NT2/D1 (cell line): Measurements from ENCODE around the gene PAQR5.

Source experiments
- DNase-seq: peaks from one replicate; pipeline ENCODE4 v3.0.0-alpha.2; 2011; ENCODE audit warnings: low read depth, low spot score
- H3K27me3 ChIP-seq: 2 replicates; pipeline ENCODE4 v1.6.0; 2011; ENCODE audit warnings: mild to moderate bottlenecking; ENCODE audit not compliant: insufficient read length, insufficient read depth
- H3K36me3 ChIP-seq: 2 replicates; pipeline ENCODE4 v1.6.1; 2011; ENCODE audit warnings: mild to moderate bottlenecking, low read length, mixed read lengths; ENCODE audit not compliant: insufficient read depth, insufficient read length
- H3K4me1 ChIP-seq: 2 replicates; pipeline ENCODE4 v1.5.1; 2011; ENCODE audit not compliant: insufficient read depth, insufficient read length
- H3K4me3 ChIP-seq: 2 replicates; pipeline ENCODE4 v1.5.1; 2011; ENCODE audit warnings: low read depth; ENCODE audit not compliant: insufficient read length
- H3K9ac ChIP-seq: 2 replicates; pipeline ENCODE4 v1.6.0; 2011; ENCODE audit warnings: low read depth; ENCODE audit not compliant: insufficient read length
- H3K9me3 ChIP-seq: 2 replicates; pipeline ENCODE4 v1.5.1; 2011; ENCODE audit warnings: mild to moderate bottlenecking, low read length; ENCODE audit not compliant: insufficient read depth
- SUZ12 ChIP-seq: IDR thresholded peaks from 2 replicates; pipeline ENCODE4 v1.6.1; 2011; ENCODE audit not compliant: insufficient read length, insufficient read depth; ENCODE audit errors: extremely low read depth
- YY1 ChIP-seq: IDR thresholded peaks from 2 replicates; pipeline ENCODE4 v1.6.1; 2011; ENCODE audit not compliant: insufficient read length, insufficient read depth
- ZNF274 ChIP-seq: IDR thresholded peaks from 2 replicates; pipeline ENCODE4 v1.6.1; 2011; ENCODE audit warnings: mild to moderate bottlenecking, low read depth, low read length

The PAQR5 gene

DNA sequence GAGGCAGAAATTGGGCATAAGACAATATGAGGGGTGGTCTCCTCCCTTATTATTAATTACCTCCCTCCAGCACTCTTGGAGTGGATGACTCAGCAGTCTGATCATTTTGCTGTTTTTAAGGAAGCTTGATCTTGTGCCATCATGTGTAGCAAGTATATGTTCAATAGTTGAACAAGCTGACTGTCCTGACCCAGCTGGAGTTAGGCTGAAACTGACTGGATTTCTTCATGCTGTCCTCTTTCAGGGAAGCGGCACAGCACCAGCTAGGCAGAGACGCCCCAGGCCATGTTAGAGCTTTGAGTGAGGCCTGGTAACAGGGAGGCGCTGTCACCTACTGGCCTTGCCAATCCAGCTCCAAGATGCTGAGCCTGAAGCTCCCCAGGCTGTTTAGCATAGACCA, 61.0 kb downstream of the PAQR5 start:
- Histone ChIP-seq H3K9ac (no peak overlapping the region), H3K36me3 (no peaks in the 10 kb centered on the region), H3K9me3 (no peaks in the 10 kb centered on the region), H3K27me3 (no peaks in the 10 kb centered on the region), H3K4me1 (no peaks in the 10 kb centered on the region), H3K4me3 (no peak overlapping the region)
- no peak for TF ChIP-seq ZNF274
- TF ChIP-seq YY1 = no peak
- TF ChIP-seq SUZ12 = no peak
- no peak for DNase-seq

DNA sequence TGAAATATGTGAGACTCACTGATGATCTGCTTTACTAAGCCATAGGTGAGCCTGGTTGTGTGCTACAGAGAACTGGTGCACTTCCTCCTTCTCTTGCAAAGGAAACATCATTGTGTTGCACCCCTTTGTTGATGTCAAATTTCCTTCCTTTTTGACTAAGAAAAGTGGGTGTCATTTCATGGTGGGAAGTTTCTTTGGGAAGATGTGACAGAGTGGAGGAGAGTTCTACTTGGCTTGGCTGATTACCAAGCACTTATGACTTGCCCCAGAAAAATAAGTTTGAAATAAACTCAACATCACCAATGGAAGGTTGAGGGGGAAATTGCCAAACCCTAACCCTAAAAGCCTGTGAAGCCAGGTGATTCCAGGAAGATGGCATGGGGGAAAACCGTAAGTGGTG, 61.9 kb downstream of the PAQR5 start:
- H3K4me1 ChIP-seq = no peaks in the 10 kb centered on the region
- H3K4me3 ChIP-seq = no peak overlapping the region
- H3K27me3 ChIP-seq = no peaks in the 10 kb centered on the region
- no peak overlapping the region for H3K9ac ChIP-seq
- no peak for TF ChIP-seq SUZ12
- no peak for TF ChIP-seq YY1
- no peak for TF ChIP-seq ZNF274
- H3K36me3 ChIP-seq = no peaks in the 10 kb centered on the region
- DNase-seq = no peak
- H3K9me3 ChIP-seq = no peaks in the 10 kb centered on the region

DNA sequence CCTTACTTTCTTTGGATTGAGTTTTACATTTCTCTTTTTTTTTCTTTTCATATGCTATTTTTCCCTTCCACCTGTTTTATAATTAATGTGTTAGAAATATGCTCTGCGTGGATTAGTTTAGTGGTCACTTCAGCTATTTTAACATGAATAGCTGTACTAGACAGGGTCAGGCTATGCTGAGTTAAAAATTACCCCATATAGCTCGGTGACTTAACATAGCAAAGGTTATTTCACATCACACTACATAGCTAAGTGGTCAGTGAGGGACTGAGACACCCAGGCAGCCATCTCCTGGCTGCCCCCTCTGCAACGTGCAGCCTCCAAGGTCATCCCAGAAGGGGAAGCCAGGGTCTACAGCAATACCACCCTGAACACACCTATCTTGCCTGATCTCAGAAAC, 68.5 kb downstream of the PAQR5 start:
- DNase-seq = no peak
- Histone ChIP-seq H3K9me3 (no peaks in the 10 kb centered on the region), H3K4me1 (no peaks in the 10 kb centered on the region), H3K9ac (no peak overlapping the region), H3K4me3 (no peak overlapping the region), H3K27me3 (no peaks in the 10 kb centered on the region), H3K36me3 (no peaks in the 10 kb centered on the region)
- TF ChIP-seq SUZ12 = no peak
- no peak for TF ChIP-seq YY1
- no peak for TF ChIP-seq ZNF274

DNA sequence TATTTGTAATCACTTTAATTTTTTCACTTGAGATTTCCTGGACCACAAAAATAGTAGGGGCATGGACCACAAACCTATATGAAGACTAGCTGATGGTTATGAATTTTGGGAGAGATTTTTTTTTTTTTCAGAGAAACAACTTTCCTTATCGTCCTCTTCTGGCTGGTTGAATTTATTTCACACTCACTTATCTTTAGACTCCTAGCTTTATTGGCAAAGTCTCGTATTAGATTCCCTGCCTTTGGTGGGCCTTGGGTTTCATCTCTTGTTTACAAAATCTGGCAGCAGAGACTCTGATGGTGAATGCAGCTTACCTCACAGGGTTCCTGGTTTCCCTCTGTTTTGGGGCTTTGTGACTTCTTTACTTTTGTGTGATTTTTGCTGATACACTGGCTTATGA, 70.9 kb downstream of the PAQR5 start:
- no peak for DNase-seq
- Histone ChIP-seq H3K4me1 (no peaks in the 10 kb centered on the region), H3K9me3 (no peaks in the 10 kb centered on the region), H3K4me3 (no peak overlapping the region), H3K9ac (no peak overlapping the region), H3K36me3 (no peaks in the 10 kb centered on the region), H3K27me3 (no peaks in the 10 kb centered on the region)
- TF ChIP-seq YY1 (no peak), SUZ12 (no peak), ZNF274 (no peak)

DNA sequence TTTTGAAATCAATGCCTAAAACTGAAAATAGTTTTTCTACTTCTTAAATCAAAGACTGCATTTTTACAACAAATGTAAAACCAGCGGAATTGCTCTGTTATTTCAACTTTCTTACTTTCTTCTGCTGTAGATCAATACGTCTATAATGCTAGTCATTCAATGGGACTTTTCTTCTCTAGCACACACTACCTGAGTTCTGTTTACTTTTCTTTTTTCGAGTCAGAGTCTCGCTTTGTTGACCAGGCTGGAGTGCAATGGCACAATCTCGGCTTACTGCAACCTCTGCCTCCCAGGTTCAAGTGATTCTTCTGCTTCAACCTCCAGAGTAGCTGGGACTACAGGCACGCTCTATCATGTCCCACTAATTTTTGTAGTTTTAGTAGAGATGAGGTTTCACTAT, 74.7 kb downstream of the PAQR5 start:
- no peak for TF ChIP-seq SUZ12
- TF ChIP-seq YY1 = no peak
- no peak for TF ChIP-seq ZNF274
- no peak for DNase-seq
- no peak overlapping the region for H3K4me3 ChIP-seq
- H3K4me1 ChIP-seq = no peaks in the 10 kb centered on the region
- no peaks in the 10 kb centered on the region for H3K36me3 ChIP-seq
- H3K9ac ChIP-seq = no peak overlapping the region
- no peaks in the 10 kb centered on the region for H3K9me3 ChIP-seq
- H3K27me3 ChIP-seq = no peaks in the 10 kb centered on the region

DNA sequence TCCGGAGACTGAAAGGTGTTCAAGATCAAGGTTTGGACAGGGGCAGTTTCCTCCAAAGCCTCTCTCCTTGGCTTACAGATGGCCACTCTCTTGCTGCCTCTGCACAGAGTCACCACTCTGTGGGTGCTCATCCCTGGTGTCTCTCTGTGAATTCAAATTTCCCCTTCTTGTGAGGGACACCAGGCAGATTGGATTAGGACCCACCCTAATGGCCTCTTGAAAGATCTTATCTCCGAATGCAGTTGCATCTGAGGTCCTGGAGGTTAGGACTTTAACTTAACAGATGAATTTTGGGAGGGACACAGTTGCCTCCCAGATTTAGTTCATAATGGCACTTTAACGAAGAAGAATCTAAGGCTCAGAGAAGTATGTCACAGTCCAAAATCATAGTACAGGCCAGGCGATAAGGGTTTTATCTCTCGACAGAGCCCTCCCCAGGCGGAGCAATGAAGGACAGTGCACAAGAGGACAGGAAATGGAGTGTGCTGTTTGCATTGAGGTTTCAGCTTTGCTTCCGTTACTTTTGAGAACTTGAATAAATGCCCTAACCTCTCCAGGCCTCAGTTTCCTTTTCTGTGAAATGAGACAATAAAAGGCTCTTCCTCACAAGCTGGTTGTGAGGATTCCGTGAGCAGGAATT, 76.6 kb downstream of the PAQR5 start:
- Histone ChIP-seq H3K27me3 (no peaks in the 10 kb centered on the region), H3K4me1 (no peaks in the 10 kb centered on the region), H3K4me3 (no peak overlapping the region), H3K36me3 (no peaks in the 10 kb centered on the region), H3K9ac (no peak overlapping the region), H3K9me3 (no peaks in the 10 kb centered on the region)
- DNase-seq = no peak
- TF ChIP-seq SUZ12 (no peak), ZNF274 (no peak), YY1 (no peak)

DNA sequence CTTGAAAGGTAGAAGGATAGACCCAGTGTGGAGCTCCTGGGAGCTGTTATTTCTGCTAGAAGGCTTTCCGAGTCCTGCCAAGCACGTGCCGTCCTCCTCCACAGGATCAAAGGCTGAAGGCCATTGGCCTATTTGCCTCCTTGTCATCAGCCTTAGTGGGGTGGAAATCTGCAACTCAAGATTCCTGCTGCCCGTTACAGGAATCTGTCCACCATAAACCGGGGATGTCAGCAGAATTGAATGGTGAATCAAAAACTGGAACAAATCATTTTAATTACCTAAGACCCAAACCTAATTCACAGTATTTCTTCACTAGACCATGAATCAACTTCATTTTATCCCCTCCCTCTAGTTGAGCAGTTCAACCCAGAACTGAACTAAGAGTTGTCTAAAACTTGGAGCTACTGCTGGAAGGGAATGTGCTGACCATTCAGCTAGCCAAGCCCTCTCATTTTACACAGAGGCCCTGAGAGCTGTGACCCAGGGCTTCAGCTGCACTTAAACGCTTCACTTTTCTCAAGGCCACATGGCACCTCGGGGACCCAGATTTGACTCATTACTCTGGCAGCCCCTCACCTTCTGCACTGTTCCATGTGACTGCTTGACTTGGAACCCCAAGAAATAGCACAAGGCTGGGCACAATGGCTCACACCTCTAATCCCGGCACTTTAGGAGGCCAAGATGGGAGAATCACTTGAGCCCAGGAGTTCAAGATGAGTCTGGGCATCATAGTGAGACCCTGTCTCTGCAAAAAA, 78.7 kb downstream of the PAQR5 start:
- no peaks in the 10 kb centered on the region for H3K36me3 ChIP-seq
- H3K9ac ChIP-seq = no peak overlapping the region
- DNase-seq = no peak
- H3K4me1 ChIP-seq = peaks cover 4% of the 10 kb centered on the region
- H3K27me3 ChIP-seq = no peaks in the 10 kb centered on the region
- no peak overlapping the region for H3K4me3 ChIP-seq
- no peaks in the 10 kb centered on the region for H3K9me3 ChIP-seq
- TF ChIP-seq YY1 (no peak), SUZ12 (no peak), ZNF274 (no peak)
